GM18507 (cell line): Measurements from ENCODE around the gene ABCA4.
"Not testable (repeated sequence)": the region's sequence is repeated elsewhere in the genome, so short reads cannot be mapped to it uniquely, and the experiment has no call there.

Experiments
- DNase-seq: peaks from one replicate; pipeline ENCODE4 v3.0.0; 2011; ENCODE audit warnings: low read depth; ENCODE audit not compliant: insufficient read length; ENCODE audit errors: extremely low spot score
- FAIRE-seq: peaks from 2 replicates; lab custom pipeline; 2011; peaks lifted over from hg19 to GRCh38; lab: Jason Lieb, UNC

Gene ABCA4

DNA sequence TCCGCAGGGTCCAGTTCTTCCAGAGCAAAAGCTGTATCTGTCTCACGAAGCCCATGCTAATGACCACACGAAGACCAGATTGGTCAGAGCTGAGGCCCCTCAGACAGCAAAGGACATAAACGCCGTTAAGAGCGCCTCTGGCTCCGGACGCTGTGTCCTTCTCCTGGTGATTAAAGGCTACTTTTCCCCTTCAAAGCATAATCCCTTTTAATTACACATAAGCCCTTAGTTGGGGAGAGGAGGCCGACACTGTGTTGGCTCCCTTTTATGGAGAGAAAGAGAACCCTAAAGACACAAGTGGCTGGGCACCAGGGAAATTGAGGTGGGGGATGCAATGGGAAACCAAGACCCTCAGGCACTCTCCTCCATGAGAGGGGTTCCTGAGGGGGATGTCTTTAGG lies at the start of gene ABCA4:
Gene ABCA4, minus strand, starts transcription at position 158 of the 400 bp plus-strand sequence. Its CDS starts 103 bp downstream, at position 55.
- FAIRE-seq, result no peak

DNA sequence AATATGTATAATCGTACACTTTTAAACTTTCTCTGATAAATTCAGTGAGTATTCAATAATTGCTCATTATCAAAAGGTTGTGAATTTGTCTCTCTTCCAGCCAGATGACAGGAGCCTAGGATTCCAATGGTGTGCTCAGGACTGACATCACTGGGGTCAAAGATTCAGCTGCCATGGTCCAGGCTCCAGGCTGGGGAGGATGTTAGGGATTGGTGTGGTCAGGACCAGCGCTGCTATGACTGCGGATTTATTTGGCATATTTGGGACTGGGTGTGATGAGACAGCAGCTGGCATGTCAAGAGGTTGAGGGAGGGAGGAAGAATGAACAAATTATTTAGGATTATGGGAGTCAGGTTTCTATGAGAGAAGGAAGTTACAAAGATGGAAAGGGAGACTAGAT lies 48.2 kb upstream of the ABCA4 start:
- FAIRE-seq, result no peak
- DNase-seq, result no peak

More for the DNA sequence above, at the start of gene ABCA4:
- DNase-seq, result no peak

DNA sequence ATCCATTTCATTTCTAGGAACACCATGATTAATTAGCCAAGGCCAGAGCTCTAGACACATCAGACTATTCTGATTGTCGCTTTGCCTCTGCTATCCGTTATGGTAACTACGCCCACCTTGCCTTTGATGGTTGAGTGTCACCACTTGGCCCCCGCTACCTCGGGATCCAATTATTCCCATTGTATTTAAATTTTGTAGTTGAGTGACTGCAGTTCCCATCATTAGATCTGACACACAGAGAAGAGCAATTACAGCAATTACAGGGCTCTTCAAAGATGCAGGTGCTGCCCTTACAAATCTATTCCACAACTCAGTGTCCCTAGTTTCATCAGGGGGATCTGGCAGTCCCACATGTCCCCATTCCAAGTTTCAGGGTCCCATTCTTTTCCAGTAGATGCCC lies 44.9 kb upstream of the ABCA4 start:
- FAIRE-seq (no peak), DNase-seq (no peak)

DNA sequence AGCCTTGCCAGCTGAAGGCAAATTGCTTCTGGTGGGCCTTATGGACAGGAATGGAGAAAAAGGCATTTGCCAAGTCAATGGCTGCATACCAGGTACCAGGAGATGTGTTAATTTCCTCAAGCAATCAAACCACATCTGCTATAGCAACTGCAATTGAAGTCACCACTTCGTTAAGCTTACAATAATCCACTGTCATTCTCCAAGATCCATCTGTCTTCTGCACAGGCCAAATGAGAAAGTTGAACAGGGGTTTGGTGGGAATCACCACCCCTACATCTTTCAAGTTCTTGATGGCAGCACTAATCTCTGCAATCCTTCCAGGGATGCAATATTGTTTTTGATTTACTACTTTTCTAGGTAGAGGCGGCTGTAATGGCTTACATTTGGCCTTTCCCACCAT lies 43.9 kb upstream of the ABCA4 start:
- DNase-seq, FAIRE-seq: not testable (repeated sequence)

DNA sequence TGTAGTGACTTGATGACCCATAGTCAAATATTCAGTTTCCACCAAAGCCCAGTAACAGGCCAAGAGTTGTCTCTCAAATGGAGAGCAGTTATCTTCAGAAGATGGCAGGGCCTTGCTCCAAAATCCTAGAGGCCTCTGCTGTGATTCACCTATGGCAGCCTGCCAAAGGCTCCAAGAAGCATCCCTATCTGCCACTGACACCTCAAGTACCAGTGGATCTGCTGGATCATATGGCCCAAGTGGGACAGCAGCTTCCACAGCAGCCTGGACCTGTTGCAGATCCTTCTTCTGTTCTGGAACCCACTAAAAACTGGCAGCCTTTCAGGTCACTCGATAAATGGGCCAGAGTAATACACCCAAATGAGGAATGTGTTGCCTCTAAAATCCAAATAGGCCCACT lies 43.2 kb upstream of the ABCA4 start:
- not testable (repeated sequence) for DNase-seq, FAIRE-seq

DNA sequence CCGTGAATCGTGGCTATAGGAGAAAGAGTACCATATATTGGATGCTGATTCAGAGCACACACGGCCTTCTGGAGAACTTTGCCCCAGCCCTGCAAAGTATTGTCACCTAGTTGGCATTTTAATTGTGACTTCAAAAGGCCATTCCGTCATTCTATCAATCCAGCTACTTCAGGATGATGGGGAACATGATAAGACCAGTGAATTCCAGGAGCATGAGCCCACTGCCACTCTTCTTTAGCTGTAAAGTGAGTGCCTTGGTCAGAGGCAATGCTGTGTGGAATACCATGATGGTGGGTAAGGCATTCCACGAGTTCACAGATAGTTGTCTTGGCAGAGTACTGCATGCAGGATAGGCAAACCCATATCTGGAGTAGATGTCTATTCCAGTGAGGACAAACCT lies 42.3 kb upstream of the ABCA4 start:
- FAIRE-seq, DNase-seq: not testable (repeated sequence)

DNA sequence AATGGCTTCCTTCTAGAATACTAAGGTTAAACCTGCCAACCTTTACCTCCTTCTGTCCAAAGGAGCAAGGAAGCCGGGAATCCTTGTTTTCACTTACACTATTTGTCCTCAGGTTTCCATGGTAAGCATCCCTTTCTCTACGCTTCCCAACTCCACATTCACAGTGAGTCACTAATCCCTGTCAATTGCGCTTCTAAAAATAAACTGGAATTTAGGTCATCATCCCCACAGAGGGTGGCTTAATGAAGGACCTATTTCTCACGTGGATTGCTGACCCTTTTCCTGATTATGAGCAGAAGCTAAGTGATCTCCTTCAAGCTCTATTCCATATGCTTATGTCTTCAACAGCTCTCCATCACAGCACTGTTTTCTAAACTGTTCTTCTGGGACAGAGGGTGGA lies 39.9 kb upstream of the ABCA4 start:
- no peak for DNase-seq
- FAIRE-seq, result no peak

DNA sequence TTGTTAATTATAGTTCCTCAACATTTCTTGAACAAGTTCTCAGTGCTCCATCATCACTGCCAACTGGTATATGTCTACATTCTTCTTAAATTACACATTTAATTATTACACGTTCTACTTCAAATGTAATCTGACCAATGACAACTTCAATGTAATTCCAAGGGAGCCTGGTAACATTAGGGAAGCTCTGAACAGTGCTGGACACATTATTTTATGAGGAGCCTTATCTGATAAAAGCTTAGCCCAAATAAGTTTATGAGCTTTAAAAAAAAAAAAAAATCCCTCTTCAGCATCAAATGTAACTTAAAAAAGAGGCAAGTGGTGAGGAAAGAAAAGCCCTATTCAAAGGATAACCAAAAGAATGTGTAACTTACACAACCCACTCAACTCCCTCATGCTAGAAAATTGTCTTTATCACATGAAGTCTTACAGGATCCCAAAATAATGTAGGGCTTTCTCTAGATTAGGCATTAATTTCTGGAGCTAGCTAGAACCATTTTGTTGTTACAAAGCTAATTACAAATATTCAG lies 35.2 kb upstream of the ABCA4 start:
- no peak for FAIRE-seq
- no peak for DNase-seq

DNA sequence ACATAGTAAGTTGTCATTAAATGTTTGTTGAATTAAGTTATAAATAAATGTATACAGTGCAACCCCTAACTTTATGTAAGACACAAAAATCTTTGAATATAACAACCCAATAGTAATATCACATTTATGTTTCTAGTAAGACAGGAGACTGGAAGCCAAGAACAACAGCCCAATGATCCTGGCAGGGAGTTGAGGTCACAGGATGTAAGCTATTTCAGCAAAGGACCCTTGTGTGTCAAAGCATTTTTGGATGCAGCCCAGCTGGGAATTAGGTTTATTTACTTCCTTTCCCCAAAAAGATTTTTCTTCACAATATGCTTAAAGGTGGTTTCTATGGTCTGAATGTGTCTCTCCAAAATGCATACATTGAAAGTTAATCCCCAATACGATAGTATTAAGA lies 34.0 kb upstream of the ABCA4 start:
- FAIRE-seq (no peak), DNase-seq (no peak)

DNA sequence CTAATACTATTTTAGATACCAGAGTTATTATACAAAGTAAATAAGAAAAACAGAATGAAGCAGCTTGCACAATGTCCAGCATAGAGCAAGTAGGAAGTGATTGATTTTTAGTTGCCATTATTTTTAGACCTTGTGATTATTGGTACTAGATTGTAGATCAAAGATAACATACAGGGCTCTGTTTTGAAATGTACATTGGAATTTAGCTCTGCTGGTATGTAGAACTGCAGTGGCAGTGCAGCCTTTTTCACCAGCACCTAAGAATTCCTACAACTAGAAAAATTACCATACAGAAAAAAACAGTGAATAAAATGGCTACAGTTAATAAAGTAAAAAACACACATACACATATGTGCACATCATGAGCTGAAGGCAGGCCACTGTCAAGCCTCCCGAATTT lies 32.2 kb upstream of the ABCA4 start:
- FAIRE-seq (no peak), DNase-seq (no peak)

DNA sequence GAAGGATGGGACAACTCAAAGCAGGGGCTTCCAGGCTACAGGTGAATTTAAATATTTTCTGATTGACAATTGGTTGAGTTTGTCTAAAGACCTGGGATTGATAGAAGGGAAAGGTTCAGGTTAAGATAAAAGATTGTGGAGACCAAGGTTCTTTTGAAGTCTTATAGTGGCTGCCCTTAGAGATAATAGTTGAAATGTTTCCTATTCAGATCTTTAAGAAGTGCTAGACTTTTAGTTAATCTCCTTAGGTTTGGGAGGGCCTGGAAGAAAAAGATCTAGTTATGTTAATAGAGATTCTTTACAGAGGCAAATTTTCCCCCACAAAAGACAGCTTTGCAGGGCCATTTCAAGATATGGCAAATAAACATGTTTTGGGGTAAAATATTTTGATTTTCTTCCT lies 28.2 kb upstream of the ABCA4 start:
- not testable (repeated sequence) for FAIRE-seq, DNase-seq

DNA sequence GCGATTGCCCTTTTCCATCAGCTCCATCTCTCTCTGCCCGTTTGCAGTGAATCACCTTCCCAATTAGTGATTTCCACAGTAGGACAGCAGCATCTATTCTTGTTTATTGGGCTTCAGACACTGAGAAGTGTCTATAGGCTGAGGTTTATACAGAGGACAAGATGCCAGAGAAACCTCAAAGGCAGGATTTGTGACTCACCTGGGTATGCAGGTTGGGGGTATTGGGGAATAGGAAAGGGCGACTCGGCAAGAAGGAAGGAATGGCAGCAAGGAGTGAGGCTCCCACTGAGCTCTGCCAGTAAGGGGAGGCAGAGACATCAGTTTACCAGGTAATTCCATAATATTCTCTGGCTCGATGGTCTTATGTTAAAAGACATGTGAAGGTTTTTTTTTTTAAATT lies 25.3 kb upstream of the ABCA4 start:
- FAIRE-seq (no peak), DNase-seq (no peak)

DNA sequence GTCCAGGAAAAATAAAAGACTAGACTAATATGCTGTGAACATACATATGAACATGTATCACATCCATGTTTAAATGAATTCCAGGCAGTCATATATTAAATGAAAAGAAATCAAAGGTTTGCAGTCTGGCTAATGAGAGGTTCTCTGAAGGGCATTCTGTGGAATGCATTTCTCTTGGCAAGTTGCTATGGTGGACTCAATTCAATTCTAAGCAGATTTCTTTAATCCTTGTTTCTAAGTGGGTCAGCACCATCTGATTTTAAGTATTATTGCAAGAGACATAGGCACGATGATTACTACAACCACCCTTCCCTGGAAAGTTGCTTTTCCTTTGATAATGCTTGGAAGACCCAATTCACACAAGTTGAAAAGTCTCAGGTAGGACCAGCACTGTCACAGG lies 23.9 kb upstream of the ABCA4 start:
- DNase-seq (no peak), FAIRE-seq (no peak)

DNA sequence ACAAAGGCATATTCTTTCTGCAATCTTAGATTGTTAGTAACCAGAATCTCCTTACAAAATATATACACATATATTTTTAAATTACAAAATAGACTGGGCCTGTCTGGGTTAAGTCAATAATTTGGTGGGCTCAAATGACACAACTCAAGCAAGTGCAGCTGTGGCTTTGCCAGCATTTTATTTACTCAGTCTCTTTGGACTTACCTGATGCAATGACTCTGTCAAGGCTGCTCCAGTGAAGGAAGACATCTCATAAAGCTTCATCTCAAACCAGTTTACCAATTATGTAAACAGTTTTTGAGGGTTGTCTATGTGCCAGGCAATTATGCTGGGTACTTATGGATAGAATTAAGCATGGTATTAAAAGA lies 22.8 kb upstream of the ABCA4 start:
- DNase-seq (no peak), FAIRE-seq (no peak)

DNA sequence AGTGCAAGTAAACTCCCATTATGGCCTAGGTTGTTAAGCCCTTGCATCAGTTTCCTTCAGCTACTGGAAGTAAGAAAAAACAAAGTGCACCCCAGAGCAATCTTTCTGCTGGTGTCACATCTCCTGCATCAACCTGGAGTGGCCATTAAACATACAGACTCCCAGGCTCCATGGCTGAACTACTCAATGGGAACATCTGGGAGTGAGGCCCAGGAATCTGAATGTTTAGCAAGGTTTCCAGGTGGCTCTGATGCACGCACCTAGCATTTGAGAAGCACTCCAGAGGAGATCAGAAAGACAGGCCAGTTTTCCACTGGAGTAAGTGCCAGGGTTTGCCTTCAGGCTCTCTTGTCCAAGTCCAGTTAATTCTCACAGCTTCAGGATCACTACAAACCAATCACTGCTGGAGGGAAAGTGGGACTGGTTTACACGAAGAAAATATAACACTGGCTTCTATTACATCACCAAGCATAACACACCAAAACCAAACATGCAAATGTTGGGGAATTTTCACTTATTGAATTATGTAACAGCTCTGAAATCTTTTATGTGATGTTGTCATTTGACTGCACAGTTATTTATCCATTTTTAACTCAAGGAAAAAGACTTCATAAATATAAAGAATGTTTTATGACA lies 22.3 kb upstream of the ABCA4 start:
- DNase-seq, result no peak
- no peak for FAIRE-seq

DNA sequence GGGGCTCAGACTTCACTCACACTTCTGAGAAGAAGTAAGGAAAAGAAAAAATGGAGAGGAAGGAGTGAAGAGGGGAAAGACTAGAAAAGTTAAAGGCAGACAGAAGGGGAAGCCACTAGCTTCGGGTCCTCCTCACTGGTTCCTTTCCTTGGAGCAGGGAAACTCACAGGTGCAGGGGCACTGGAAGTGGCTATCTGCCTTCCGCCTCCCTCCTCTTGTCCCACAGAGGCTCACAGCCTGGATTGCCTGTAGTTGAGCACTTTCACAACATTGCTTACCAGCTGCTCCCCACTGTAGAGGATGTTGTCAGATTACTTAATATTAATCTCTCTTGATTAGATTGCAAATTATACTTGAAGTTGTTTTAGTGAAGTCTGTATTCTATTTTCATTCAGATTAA lies 21.6 kb upstream of the ABCA4 start:
- FAIRE-seq, result no peak
- no peak for DNase-seq

DNA sequence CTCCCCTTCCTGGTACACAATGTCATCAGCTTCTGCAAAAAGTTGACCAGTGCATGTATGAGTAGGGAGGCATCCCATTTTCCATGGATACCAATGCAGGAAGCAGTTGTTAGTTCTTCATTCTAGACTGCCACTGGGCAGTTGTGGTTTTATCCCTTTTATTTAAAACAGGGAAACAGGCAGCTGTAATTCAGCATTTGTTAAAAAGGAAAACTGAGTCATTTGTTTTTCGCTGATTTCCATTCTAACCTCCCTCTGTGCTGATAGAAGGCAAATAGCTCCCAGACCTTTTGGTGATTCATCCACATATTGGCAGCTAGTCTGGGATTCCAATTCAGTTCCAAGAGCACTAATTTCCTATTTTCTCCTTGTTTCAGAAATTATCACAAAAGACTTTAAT lies 21.1 kb upstream of the ABCA4 start:
- DNase-seq, result no peak

DNA sequence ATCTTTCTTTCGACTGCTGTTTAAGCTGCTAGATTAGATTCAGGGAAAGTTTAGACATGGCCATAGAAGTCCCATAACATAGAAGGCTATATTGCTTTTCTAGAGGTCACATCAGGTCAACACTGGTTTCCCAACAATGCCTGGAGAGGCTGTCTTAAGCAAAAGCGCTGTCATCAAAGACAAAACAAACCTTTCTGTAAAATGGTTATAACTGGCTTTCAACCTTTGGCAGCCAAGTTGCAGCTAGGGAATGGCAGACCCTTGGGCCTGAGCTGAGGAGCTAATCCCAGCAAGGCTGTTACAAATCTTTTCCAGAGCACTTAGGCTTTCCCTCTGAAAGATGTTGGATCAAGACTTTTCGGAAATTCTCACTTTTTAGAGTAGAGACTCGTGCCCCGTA lies 11.2 kb upstream of the ABCA4 start:
- DNase-seq (no peak), FAIRE-seq (no peak)

More for the DNA sequence above, 21.1 kb upstream of the ABCA4 start:
- no peak for FAIRE-seq

DNA sequence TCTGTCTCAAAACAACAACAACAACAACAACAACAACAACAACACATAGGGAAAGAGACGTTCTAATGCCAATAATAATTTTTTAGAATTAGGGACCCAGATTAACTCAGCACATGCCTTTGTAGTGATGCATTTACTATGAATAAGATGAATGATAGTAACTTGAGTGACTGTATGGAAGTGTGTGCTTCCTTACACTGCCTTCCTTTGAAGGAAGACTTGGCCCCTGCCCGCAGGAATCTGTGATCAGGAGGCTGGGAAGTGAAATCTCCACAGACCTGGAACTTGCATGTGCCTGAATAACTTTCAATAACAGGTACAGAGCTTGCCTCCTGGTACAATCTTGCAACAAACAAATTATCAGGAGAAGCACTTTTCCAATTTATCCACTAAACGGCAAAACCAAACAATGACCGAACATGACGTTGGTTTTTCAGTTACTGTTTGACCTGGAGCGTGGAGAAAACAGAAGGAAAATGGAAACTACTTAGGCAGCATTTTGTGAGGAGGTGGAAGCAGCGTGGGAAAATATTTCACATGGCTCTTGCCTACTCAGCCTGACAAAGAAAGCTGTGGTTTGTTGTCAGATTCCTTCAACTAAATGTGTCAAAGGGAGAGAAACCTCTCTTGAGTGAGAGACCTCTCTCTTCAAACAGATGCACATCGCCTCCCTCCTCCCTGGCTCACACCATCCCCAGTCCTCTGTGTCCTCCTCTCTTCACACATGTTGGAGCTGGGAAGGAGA lies 10.1 kb upstream of the ABCA4 start:
- DNase-seq, result no peak
- FAIRE-seq, result no peak

DNA sequence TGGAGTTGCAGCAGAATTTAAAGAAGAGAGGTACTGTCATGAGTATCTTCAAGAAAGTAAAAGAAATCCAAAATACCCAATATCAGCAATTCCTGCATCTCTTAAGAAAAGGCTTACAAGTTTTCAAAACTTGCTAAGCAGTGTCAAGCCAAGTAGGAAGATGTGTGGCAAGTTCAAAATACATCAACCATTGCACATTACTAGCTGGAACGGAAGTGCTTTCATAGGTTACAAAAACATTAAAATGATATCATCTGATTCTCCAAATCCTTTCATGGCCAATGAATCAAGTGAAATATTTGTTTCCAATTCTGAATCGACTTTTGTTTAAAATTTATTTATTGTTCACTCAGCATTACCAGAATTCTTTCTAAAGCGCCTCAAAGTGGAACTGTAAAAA lies 5.7 kb upstream of the ABCA4 start:
- FAIRE-seq (no peak), DNase-seq (no peak)
